Mucosa of rectum (tissue), 2 donors: ENCODE results near the gene CEACAM19.

ENCODE experiments used
- H3K27ac ChIP-seq, 2 donors: one replicate each; pipeline ENCODE4 v1.7.0; 2013; ENCODE audit warnings: inconsistent platforms in 2 of 2, low read depth in 2 of 2, low read length in 2 of 2
- H3K27me3 ChIP-seq, 2 donors: one replicate each; pipeline ENCODE4 v1.7.0; 2013; ENCODE audit warnings: low read length in 2 of 2; ENCODE audit not compliant: control insufficient read depth in 2 of 2, insufficient read depth in 2 of 2
- H3K36me3 ChIP-seq, 2 donors: one replicate each; pipeline ENCODE4 v1.7.0; 2013; ENCODE audit warnings: low read length in 2 of 2; ENCODE audit not compliant: control insufficient read depth in 2 of 2, insufficient read depth in 2 of 2
- H3K4me1 ChIP-seq, 2 donors: one replicate each; pipeline ENCODE4 v1.7.0; 2013; ENCODE audit warnings: low read length in 2 of 2, mild to moderate bottlenecking in 1 of 2; ENCODE audit not compliant: control insufficient read depth in 2 of 2, insufficient read depth in 2 of 2
- H3K4me3 ChIP-seq, 2 donors: one replicate each; pipeline ENCODE4 v1.7.0; 2013; ENCODE audit warnings: low read length in 2 of 2
- H3K9ac ChIP-seq, 2 donors: one replicate each; pipeline ENCODE4 v1.7.0; 2013; ENCODE audit warnings: low read length in 2 of 2, low read depth in 1 of 2, mild to moderate bottlenecking in 1 of 2
- H3K9me3 ChIP-seq, 2 donors: one replicate each; pipeline ENCODE4 v1.7.0; 2013; ENCODE audit warnings: low read length in 2 of 2; ENCODE audit not compliant: control insufficient read depth in 2 of 2
- donor health status: healthy.
- donor health status: Normal muscosa, but diverticular disease.

CEACAM19 gene

DNA sequence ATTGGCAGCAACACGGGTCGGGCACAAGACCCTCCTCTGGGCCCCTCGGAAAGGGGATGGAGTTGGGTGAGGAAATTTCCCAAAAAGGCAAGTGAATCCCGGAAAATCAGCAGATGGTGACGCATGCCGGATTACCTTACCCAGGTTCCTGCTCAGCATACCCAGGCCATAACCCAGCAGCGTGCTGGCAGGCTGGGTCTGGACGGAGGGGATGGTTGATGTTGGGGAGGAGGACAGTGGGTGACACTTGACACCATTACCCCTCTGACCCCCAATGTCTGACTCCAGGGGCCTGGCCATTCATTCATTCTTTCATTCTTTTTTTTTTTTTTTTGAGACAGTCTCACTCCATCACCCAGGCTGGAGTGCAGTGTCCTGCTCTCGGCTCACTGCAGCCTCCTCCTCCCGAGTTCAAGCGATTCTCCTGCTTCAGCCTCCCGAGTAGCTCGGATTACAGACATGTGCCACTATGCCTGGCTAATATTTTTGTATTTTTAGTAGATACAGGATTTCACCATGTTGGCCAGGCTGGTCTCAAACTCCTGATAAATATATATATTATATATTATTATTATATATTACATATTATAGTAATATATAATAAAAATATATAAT lies 26.8 kb upstream of the CEACAM19 start:
- H3K27ac ChIP-seq, result peak overlapping the region; percentile 67 to 81
- H3K9ac ChIP-seq, result peak overlapping the region; percentile 52 to 71
- H3K9me3 ChIP-seq, result no peaks in the 10 kb centered on the region
- peaks cover 7 to 19% of the 10 kb centered on the region in 2 donors for H3K4me1 ChIP-seq
- peak overlapping the region; percentile 71 to 79 for H3K4me3 ChIP-seq
- H3K36me3 ChIP-seq, result peaks cover 8% of the 10 kb centered on the region in 2 donors
- H3K27me3 ChIP-seq, result no peaks in the 10 kb centered on the region

DNA sequence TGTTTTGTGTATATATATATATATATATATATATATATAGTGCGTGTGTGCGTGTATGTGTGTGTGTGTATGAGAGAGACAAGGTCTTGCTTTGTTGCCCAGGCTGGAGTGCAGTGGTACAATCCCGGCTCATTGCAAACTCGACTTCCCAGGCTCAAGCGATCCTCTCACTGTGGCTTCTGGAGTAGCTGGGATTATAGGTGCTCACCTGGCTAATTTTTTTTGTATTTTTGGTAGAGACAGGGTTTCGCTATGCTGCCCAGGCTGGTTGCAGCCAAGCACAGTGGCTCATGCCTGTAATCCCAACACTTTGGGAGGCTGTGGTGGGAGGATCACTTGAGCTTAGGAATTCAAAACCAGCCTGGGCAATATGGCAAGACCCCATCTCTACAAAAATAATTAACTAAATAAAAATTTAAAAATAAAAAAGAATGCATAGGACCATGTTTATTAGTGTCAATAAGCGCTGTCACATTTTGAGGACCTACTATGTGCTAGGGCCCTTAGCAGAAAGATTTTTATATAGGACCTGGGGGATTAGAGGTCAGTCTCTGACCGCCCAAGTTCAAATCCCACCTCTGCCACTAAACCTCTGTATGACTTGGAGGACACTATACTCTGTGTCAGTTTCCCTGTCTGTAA lies 25.8 kb upstream of the CEACAM19 start:
- no peak overlapping the region for H3K9ac ChIP-seq
- H3K27ac ChIP-seq, result no peak overlapping the region
- H3K9me3 ChIP-seq, result no peaks in the 10 kb centered on the region
- peaks cover 16 to 17% of the 10 kb centered on the region in 2 donors for H3K36me3 ChIP-seq
- no peak overlapping the region for H3K4me3 ChIP-seq
- no peaks in the 10 kb centered on the region for H3K27me3 ChIP-seq
- peaks cover 0 to 10% of the 10 kb centered on the region in 2 donors for H3K4me1 ChIP-seq

DNA sequence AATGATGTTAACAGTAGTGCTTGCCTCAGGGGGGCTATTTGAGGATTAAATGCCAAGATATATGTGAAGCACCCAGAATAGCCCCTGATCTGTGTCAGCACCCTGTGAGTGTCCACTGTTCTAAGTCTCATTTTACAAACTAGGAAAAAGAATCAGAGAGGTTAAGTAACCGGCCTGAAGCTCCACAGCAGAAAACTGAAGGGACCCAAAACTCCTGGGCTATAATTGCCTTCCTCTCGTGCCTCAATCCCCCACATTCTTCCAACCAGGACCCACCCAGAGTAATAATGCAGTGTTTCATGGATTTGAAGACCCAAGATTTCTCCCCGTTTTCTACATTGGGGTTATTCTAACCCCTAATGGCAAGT lies 25.2 kb upstream of the CEACAM19 start:
- Histone ChIP-seq H3K9ac (no peak overlapping the region), H3K4me3 (no peak overlapping the region), H3K9me3 (no peaks in the 10 kb centered on the region), H3K36me3 (peaks cover 20 to 21% of the 10 kb centered on the region in 2 donors), H3K27me3 (no peaks in the 10 kb centered on the region), H3K4me1 (peaks cover 0 to 7% of the 10 kb centered on the region in 2 donors), H3K27ac (no peak overlapping the region)

DNA sequence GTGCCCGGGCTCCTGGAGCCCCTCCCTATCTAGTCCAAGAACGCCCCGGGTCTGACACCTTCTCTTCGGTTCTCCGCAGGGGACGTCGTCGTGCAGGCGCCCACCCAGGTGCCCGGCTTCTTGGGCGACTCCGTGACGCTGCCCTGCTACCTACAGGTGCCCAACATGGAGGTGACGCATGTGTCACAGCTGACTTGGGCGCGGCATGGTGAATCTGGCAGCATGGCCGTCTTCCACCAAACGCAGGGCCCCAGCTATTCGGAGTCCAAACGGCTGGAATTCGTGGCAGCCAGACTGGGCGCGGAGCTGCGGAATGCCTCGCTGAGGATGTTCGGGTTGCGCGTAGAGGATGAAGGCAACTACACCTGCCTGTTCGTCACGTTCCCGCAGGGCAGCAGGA lies 24.1 kb upstream of the CEACAM19 start:
- peaks cover 0 to 7% of the 10 kb centered on the region in 2 donors for H3K4me1 ChIP-seq
- H3K27me3 ChIP-seq, result no peaks in the 10 kb centered on the region
- H3K4me3 ChIP-seq, result no peak overlapping the region
- H3K27ac ChIP-seq, result no peak overlapping the region
- peaks cover 27% of the 10 kb centered on the region in 2 donors for H3K36me3 ChIP-seq
- no peaks in the 10 kb centered on the region for H3K9me3 ChIP-seq
- H3K9ac ChIP-seq, result no peak overlapping the region

DNA sequence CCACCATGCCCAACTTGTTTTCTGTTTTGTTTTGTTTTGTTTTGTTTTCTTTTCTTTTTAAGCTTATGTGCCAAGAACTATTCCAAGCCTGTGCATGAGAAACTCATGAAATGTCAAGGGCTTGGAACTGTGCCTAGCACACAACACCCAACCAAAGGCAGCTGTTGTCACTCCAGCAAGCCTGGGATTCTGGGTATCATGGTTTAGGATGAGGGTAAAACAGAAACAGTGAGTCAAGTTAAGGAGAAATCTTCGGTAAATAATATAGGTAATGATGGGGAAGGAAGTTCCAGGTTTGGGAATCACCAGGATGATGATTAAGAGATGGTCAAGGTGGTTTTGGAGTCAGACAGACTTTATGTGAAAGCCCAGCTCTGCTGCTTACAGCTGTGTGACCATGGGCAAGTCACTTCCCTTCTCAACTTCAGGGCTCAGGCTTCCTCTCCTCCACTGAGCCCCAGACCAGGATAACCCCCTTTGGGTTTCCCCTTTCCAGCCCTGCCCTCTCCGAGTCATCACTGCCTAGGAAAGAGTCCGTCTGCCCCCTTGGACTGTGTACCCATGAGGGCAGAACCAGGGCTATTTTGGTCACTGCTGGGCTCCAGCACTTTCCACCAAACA lies 22.5 kb upstream of the CEACAM19 start:
- peaks cover 0 to 4% of the 10 kb centered on the region in 2 donors for H3K4me1 ChIP-seq
- H3K9ac ChIP-seq, result no peak overlapping the region
- H3K4me3 ChIP-seq, result no peak overlapping the region
- H3K27me3 ChIP-seq, result no peaks in the 10 kb centered on the region
- H3K27ac ChIP-seq, result peak overlapping the region in 1 of 2 donors; percentile 16
- H3K9me3 ChIP-seq, result no peaks in the 10 kb centered on the region
- peaks cover 36% of the 10 kb centered on the region in 2 donors for H3K36me3 ChIP-seq

DNA sequence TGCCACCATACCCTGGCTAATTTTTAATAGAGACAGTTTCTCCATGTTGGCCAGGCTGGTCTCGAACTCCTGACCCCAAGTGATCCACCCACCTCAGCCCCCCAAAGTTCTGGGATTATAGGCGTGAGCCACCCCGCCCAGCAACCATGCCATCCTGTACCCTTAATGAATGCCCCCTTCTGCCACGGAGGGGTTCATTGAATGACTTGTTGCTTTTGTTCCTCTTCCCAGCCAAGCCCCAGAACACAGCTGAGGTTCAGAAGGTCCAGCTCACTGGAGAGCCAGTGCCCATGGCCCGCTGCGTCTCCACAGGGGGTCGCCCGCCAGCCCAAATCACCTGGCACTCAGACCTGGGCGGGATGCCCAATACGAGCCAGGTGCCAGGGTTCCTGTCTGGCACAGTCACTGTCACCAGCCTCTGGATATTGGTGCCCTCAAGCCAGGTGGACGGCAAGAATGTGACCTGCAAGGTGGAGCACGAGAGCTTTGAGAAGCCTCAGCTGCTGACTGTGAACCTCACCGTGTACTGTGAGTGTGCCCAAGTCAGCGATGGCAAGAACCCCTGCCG lies 21.6 kb upstream of the CEACAM19 start:
- Histone ChIP-seq H3K4me3 (no peak overlapping the region), H3K9ac (no peak overlapping the region), H3K27ac (no peak overlapping the region), H3K36me3 (peaks cover 36% of the 10 kb centered on the region in 2 donors), H3K4me1 (peaks cover 0 to 4% of the 10 kb centered on the region in 2 donors), H3K9me3 (no peaks in the 10 kb centered on the region), H3K27me3 (no peaks in the 10 kb centered on the region)

DNA sequence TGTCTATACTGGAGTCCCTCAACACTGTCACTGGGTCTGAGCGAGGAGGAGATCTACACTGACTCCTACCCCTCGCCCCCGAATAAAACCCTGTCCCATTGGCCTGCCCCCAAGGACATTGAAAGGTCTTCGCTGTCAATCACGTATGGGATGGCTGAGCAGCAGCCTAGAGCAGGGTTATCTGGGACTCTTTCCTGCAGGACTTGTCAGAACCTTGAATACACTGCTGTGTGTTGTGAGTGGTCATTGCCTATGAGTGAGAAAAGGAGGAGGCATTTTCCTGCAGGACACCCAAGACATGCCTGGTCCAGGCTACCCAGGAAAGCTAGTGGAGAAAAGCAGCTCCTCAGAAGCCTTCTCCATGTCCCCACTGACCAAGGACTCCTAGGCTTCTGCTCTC lies 17.9 kb upstream of the CEACAM19 start:
- Histone ChIP-seq H3K9ac (no peak overlapping the region), H3K27ac (no peak overlapping the region), H3K4me1 (peaks cover 3 to 4% of the 10 kb centered on the region in 2 donors), H3K36me3 (peaks cover 49 to 54% of the 10 kb centered on the region in 2 donors), H3K9me3 (no peaks in the 10 kb centered on the region), H3K27me3 (no peaks in the 10 kb centered on the region), H3K4me3 (no peak overlapping the region)

DNA sequence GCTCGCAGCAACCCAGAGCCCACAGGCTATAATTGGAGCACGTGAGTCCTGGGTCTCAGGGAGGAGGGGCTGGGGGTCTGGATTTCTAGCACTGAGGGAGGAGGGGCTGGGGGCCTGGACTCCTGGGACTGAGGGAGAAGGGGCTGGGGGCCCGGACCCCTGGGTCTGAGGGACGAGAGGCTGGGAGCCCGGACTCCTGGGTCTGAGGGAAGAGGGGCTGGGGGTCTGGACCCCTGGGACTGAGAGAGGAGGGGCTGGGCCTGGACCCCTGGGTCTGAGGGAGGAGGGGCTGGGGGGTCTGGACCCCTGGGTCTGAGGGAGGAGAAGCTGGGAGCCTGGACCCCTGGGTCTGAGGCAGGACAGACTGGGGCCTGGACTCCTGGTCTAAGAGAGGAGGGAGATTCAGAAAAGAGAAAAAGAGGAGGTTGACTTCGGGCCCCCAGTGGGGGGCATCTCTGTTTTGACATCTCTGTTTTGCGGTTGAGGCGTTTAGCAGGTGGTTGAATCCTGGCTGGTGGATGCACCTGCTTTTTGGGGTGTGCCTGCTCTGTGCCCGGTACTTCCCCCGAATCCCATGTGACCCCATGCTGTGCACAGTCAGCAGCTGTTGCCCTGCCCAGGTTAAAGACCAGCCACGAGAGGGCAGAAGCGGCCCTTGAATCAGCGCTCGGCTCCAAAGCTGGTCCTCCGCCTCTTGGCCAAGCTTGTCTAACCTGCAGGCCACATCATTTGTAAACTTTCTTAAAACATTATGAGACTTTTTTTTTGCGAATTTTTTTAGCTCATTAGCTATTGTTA lies 17.1 kb upstream of the CEACAM19 start:
- Histone ChIP-seq H3K9me3 (no peaks in the 10 kb centered on the region), H3K36me3 (peaks cover 44 to 56% of the 10 kb centered on the region in 2 donors), H3K9ac (no peak overlapping the region), H3K27ac (no peak overlapping the region), H3K4me1 (peaks cover 0 to 3% of the 10 kb centered on the region in 2 donors), H3K4me3 (no peak overlapping the region), H3K27me3 (no peaks in the 10 kb centered on the region)

DNA sequence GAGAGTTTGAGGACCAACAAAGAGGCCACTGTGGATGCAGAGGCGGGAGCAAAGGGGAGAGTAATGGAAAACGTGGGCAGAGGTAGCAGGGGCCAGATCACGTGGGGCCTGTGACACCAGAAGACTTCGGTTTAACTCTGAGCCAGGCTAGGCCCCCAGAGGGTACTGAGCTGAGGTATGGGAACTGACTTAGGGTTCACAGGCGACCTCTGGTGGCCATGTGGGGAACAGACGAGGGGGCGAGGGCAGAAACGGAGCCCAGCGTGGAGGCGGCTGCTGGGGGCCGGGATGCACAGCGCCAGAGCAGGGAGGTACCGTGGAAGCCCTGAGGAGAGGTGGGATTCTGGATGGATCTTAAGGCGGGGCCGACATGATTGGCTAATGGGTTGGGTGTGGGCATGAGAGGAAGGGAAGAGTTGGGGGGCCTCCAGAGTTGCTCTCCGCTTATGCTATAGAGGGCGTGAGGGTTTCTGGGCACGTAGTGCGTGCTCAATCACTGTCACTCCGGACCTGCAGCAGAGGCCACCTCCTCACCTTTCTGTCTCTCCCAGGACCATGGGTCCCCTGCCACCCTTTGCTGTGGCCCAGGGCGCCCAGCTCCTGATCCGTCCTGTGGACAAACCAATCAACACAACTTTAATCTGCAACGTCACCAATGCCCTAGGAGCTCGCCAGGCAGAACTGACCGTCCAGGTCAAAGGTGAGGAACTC lies 13.9 kb upstream of the CEACAM19 start:
- no peak overlapping the region for H3K27ac ChIP-seq
- no peaks in the 10 kb centered on the region for H3K9me3 ChIP-seq
- H3K36me3 ChIP-seq, result peaks cover 46 to 58% of the 10 kb centered on the region in 2 donors

More for the DNA sequence above, 13.9 kb upstream of the CEACAM19 start:
- Histone ChIP-seq H3K9ac (no peak overlapping the region), H3K4me3 (no peak overlapping the region), H3K27me3 (no peaks in the 10 kb centered on the region), H3K4me1 (peaks cover 0 to 3% of the 10 kb centered on the region in 2 donors)
